Panc1 (cell line): ENCODE data around the gene CYRIA. TPM values are rescaled to one million over a fixed set of nuclear protein-coding genes. Genes with fewer than 3 reads are reported as not detected.

ENCODE experiments used
- ATAC-seq: fragments of 200-7000 bp; cut with Tn5 transposase; 2 replicates; pipeline ENCODE4 v1.9.1; 2020; ENCODE audit warnings: mild to moderate bottlenecking, moderate library complexity
- Bru-seq: library from RNA; stranded (reverse); fragments of 400-500 nt; gene quantifications from one replicate; lab custom pipeline; 2021; lab: Mats Ljungman, UMichigan
- BruChase-seq, 2 experiments: library from RNA; stranded (reverse); fragments of 400-500 nt; gene quantifications; one replicate each; lab custom pipeline; 2021; lab: Mats Ljungman, UMichigan
- BruUV-seq: library from RNA; stranded (reverse); fragments of 400-500 nt; replicated peaks from 2 replicates; lab custom pipeline; 2021; lab: Mats Ljungman, UMichigan
- CTCF ChIA-PET: fragments of 300-600 bp; sonication (Branson Sonifier 250); formaldehyde crosslinking; loops from one replicate; lab custom pipeline; 2022; ENCODE audit warnings: antibody characterized with exemption; lab: Charles Lee
- POLR2A ChIA-PET: fragments of 300-600 bp; sonication (Branson Sonifier 250); formaldehyde crosslinking; loops from one replicate; lab custom pipeline; 2022; ENCODE audit warnings: antibody characterized with exemption; lab: Charles Lee
- DNase-seq: peaks from one replicate; pipeline ENCODE4 v3.0.0-alpha.2; 2010; ENCODE audit warnings: low read depth, low spot score
- H3K27ac ChIP-seq: 2 replicates; pipeline ENCODE4 v1.5.1; 2011; ENCODE audit warnings: mild to moderate bottlenecking, low read length, inconsistent platforms
- H3K27me3 ChIP-seq: fragments of 200-500 bp; sonication (Bioruptor generic); 2 replicates; pipeline ENCODE4 v1.6.0; 2014; ENCODE audit warnings: low read length, inconsistent platforms; ENCODE audit not compliant: control insufficient read depth, insufficient read depth
- H3K36me3 ChIP-seq: fragments of 200-500 bp; sonication (Bioruptor generic); 2 replicates; pipeline ENCODE4 v1.5.1; 2014; ENCODE audit warnings: inconsistent platforms, mild to moderate bottlenecking, low read length, moderate library complexity; ENCODE audit not compliant: control insufficient read depth, insufficient read depth
- H3K4me1 ChIP-seq: 2 replicates; pipeline ENCODE4 v1.5.1; 2011; ENCODE audit warnings: inconsistent platforms, mild to moderate bottlenecking, low read length, moderate library complexity; ENCODE audit not compliant: control insufficient read depth, insufficient read depth
- H3K4me3 ChIP-seq, 2 experiments: 2 replicates each; pipeline ENCODE4 v1.5.1; 2011 to 2012; ENCODE audit warnings: low read depth in 2 of 2, low read length in 2 of 2, mild to moderate bottlenecking in 2 of 2, inconsistent platforms in 1 of 2, moderate library complexity in 1 of 2
- H3K9me3 ChIP-seq: fragments of 200-500 bp; sonication (Bioruptor generic); 2 replicates; pipeline ENCODE4 v1.5.1; 2014; ENCODE audit warnings: low read depth, mild to moderate bottlenecking, inconsistent platforms, low read length, moderate library complexity; ENCODE audit not compliant: control insufficient read depth, insufficient read depth
- CTCF ChIP-seq: fragments of 450-650 bp; IDR thresholded peaks from 2 replicates; pipeline ENCODE4 v1.5.1; 2017; ENCODE audit warnings: mild to moderate bottlenecking
- POLR2AphosphoS5 ChIP-seq: IDR thresholded peaks from 2 replicates; pipeline ENCODE4 v1.6.1; 2012; ENCODE audit warnings: mild to moderate bottlenecking, low read depth, low read length, moderate library complexity
- REST ChIP-seq, 2 experiments: IDR thresholded peaks; 2 replicates each; pipeline ENCODE4 v1.6.1; 2011 to 2012; ENCODE audit warnings: low read depth in 2 of 2, control low read depth in 1 of 2, low read length in 1 of 2, mild to moderate bottlenecking in 1 of 2, moderate library complexity in 1 of 2; ENCODE audit not compliant: insufficient read depth in 1 of 2
- SIN3A ChIP-seq: IDR thresholded peaks from 2 replicates; pipeline ENCODE4 v1.6.1; 2012; ENCODE audit warnings: low read depth, mild to moderate bottlenecking, low read length, moderate library complexity, borderline replicate concordance; ENCODE audit not compliant: insufficient read depth
- TCF7L2 ChIP-seq: IDR thresholded peaks from 2 replicates; pipeline ENCODE4 v1.6.1; 2011; ENCODE audit warnings: mild to moderate bottlenecking, low read depth, low read length, inconsistent platforms
- in situ Hi-C: cut with HindIII; loops from 2 replicates; pipeline ENCODE4 v1.10.0; 2016; ENCODE audit warnings: low sequenced_read_pairs, low pct_unique_long_range_greater_than_20kb
- intact Hi-C: fragments of 100-400 bp; cut with micrococcal nuclease; formaldehyde crosslinking; loops from one replicate; pipeline ENCODE4 v1.10.0; 2022; ENCODE audit not compliant: unreplicated experiment
- long read RNA-seq: library from polyadenylated mRNA; unstranded; transcript quantifications from one replicate; pipeline ENCODE4 v2.0.0, GENCODE V29; 2021; ENCODE audit not compliant: unreplicated experiment
- polyA plus RNA-seq: library from polyadenylated mRNA; unstranded; fragments of >200 nt; gene quantifications from one replicate; pipeline ENCODE4 v1.2.1, GENCODE V29; 2012; ENCODE audit warnings: missing spikeins; ENCODE audit not compliant: insufficient read length
- total RNA-seq: library from RNA; stranded (reverse); gene quantifications from one replicate; pipeline ENCODE4 v1.2.1, GENCODE V29; 2021; ENCODE audit not compliant: unreplicated experiment

The CYRIA gene
- total RNA-seq (0.13 TPM), Bru-seq, nascent RNA (percentile 7 among the genes with signal in this experiment), BruChase-seq, experiment 1, labeled RNA remaining after a 2-hour chase (percentile 8 among the genes with signal in this experiment), BruChase-seq, experiment 2, labeled RNA remaining after a 6-hour chase (percentile 9 among the genes with signal in this experiment)
- polyA plus RNA-seq, result not detected
- long read RNA-seq, result 0 reads

DNA sequence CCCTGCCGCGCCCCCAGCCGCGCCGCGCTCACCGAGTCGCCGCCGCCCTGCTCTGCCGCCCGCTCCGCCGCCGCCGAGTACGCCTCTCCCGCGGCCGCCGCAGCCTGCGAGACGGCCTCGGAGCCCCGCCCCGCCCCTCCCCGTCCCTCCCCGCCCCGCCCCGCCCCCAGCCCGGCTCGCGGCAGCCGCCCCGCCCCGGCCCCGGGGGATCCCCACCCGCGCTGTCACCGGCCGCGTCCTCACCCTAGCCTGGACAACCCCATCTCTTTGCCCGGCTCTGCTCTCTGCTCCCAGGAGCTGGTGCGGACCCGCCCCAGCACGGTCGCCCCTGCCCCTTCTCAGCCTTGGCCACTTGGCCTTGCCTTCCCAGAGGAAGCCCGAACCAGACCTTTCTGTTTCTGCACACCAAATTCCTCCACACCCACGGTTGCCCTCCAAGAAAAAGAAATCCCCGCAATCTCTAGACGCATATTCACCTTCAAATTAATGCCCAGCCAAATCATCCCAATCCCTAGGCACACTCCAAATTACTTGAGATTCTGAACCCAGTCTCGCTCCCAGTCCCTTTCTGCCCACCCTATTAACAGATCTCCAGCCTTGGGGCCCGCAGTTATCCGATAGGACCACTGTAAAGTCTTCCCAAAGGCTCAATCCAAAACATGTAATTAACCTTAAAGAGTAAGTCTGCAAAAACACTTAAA, at the start of gene CYRIA:
TSS of gene CYRIA (minus strand) at position 87 of the 701 bp plus-strand sequence. CDS start 77,715 bp downstream, outside the sequence.
- Histone ChIP-seq H3K27me3 (peaks cover 13% of the 10 kb centered on the region), H3K4me1 (no peaks in the 10 kb centered on the region), H3K9me3 (no peaks in the 10 kb centered on the region), H3K36me3 (no peaks in the 10 kb centered on the region), H3K4me3 (peak within 1 kb of the TSS; percentile 19 to 41), H3K27ac (no peak within 1 kb of the TSS)
- BruUV-seq, result no TSS peak
- in situ Hi-C loops (no loop called here), intact Hi-C loops (no loop called here)
- DNase-seq (no peak), ATAC-seq (peak; percentile 76)
- CTCF ChIA-PET, result no interaction called here
- TF ChIP-seq CTCF, result no peak
- no peak for TF ChIP-seq REST (IDR thresholded peaks at IDR 0.05; ENCODE audit: insufficient read depth in 1 of 2, low read depth in 2 of 2, low read length in 1 of 2)
- no peak for TF ChIP-seq POLR2AphosphoS5
- no peak for TF ChIP-seq SIN3A
- no peak for TF ChIP-seq TCF7L2
- POLR2A ChIA-PET, result no interaction called here

DNA sequence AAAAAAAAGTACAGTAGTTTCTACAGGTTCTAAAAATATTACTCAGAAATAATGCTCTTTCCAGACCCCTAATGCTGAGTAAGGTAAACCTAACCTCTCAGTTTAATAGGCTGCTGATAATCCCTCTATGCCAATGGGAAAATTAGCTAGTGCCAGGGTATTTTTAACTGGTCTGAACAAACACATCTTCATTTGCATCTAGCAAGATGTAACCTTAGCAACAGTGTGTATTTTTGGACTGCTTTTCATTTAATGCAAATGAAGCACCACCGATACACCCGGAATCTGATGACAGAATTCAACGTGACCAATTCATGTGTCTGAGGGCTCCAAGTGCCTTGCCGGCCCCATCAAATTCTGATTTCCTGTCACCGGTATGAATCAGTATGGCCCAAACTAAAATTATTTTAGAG, 47.4 kb upstream of the CYRIA start:
- intact Hi-C loops (no loop called here), in situ Hi-C loops (no loop called here)
- TF ChIP-seq TCF7L2 (no peak), POLR2AphosphoS5 (no peak), CTCF (no peak), SIN3A (no peak), REST (IDR thresholded peaks at IDR 0.05; ENCODE audit: insufficient read depth in 1 of 2, low read depth in 2 of 2, low read length in 1 of 2) (no peak)
- Histone ChIP-seq H3K36me3 (no peaks in the 10 kb centered on the region), H3K9me3 (no peaks in the 10 kb centered on the region), H3K4me3 (no peak overlapping the region), H3K4me1 (no peaks in the 10 kb centered on the region), H3K27me3 (no peaks in the 10 kb centered on the region), H3K27ac (no peak overlapping the region)
- DNase-seq (no peak), ATAC-seq (no peak)
- no TSS peak for BruUV-seq
- POLR2A ChIA-PET, result no interaction called here
- CTCF ChIA-PET, result no interaction called here
